T-helper 9 cell (primary cell): ENCODE data around the gene MLN.

Experiments used
- DNase-seq: peaks from one replicate; pipeline ENCODE4 v3.0.0-alpha.2; 2020

MLN gene

GRCh38 chr6:33771146-33772081 lies 32.4 kb downstream of the MLN start:
- peak; percentile 50 for DNase-seq

DNA sequence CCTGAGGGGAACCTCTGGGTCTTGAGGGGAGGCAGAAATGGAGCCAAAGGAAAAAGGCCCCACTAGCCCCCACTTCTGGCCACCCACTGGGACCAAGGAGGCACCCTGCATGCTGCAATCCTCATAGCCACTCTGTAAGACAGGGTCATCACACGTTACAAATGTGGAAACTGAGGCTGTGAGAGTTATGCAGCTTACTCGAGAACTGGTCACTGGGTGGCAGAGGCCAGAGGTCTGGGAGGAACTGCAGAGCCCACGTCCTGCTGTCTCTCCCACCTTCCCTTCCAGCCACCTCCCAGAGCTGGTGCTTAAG lies 33.0 kb downstream of the MLN start:
- no peak for DNase-seq

DNA sequence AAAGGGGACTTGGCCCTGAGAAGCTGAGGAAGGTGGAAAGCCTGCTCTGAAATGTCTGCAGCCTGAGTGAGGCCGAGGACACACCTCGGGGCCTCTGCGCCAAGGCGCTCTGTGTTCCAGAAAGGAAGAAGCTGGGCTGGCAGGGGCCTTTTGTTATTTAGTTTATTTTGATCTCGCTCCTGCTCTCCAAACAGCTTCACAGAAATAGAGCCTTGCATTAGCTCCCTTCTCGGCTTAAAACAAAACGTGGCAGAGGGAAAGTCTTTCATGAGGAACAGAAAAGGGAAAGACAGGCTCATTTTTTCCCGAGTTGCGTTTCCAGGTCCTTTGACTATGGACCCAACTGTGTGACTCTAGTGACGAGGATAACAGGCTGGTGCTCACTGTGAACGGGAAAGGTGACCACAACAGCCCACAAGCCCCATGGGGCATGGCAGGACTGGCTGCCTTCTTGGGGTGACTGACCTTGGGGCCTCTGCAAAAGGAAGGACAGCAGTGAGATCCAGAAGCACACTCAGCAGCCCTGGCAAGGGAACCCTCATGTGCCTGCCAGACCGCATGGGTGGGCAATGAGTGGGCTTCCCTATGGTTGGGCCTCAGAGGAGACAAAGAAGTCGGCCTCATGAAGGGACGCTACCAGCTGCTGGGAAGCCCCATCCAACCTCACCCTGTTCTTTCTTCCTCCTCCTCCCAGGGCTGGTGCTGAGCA lies 33.5 kb downstream of the MLN start:
- DNase-seq, result no peak

DNA sequence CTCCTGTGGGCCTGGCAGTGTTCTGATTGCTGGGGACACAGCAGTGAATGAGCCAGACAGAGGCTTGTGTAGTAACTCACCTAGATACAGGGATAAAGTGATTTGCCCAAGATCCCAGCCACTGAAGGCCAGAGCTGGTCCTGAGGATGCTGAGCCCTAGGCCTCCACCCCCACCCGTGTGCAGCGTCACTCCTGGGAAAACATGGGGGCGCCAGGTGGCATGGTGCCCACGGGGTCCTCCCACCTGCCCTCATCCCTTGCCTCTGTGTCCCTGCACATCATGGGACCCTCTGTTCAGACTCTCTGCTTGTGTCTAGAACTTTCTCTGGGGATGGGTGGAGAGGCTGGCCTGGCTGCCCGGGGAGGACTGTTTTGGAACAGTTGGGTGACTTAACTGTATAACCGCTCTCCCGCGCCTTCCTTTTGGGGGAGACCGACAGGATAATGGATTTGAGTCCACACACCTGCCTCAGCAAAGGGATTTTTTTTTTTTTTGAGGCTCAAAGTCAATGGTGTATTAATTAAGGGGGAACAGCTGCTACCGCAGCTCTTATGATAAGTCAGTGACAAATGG lies 34.5 kb downstream of the MLN start:
- no peak for DNase-seq

- peak; percentile 66 for DNase-seq
These were observed 35.1 kb downstream of the MLN start for GRCh38 chr6:33768644-33769120.

GRCh38 chr6:33766921-33767907 lies 36.6 kb downstream of the MLN start:
- no peak for DNase-seq

DNA sequence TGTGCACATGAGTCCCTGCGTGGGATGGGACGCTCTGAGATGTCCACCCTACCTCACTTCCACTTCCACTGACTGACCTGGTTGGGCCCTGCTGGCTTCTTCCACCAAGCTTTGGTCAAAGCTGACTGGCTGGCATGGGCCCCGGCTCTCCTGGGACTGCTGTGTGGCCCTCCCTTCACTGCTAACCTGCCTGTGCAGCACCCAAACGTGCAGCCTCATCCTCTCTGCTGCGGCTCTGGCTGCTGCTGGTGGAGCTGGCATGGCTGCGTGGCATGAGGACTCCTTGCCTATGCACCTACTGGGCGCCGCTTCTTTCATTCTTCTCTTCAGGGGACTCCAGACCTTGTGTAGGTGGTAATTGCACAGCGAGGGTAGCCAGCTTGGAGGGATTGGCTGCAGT lies 38.4 kb downstream of the MLN start:
- DNase-seq, result no peak

GRCh38 chr6:33764036-33764435 lies 39.8 kb downstream of the MLN start:
- DNase-seq, result no peak

GRCh38 chr6:33763483-33763882 lies 40.3 kb downstream of the MLN start:
- DNase-seq, result no peak

DNA sequence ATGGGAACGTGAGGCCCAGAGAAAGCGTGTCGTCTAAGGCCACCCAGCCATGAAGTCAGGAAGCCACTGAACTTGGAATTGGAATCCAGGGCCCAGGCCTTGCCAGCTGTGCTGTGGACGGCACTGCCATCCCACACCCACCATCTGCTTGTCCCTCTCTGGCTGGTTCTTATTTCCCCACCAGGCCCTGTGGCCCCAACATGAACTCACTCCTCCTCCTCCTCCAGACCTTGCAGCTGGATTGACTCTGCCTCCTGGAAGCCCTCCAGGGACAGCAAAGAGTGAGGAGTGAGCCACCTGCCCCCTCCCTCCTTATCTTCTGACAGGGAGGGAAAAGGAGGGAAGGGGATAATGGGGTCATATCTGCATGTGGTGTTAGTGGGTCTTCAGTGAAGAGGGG lies 41.1 kb downstream of the MLN start:
- DNase-seq, result no peak

GRCh38 chr6:33761922-33762629 lies 41.7 kb downstream of the MLN start:
- peak; percentile 16 for DNase-seq

DNA sequence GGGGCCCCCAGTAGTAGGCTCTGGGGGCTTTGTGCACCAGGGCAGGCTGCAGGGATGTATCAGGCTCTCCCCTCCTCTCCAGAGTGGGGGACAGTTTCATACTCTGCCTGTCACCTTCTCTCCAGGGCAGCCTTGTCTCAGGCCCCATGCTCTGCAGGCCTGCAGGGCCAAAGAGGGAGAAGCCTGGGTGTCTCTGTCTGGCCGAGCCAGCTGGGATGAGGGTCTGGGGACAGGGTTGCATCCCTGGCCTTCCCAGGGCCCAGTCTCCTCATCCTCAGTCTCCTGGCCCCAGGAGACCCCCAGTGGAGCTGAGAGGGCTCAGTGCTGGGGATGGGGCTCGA lies 42.3 kb downstream of the MLN start:
- no peak for DNase-seq

DNA sequence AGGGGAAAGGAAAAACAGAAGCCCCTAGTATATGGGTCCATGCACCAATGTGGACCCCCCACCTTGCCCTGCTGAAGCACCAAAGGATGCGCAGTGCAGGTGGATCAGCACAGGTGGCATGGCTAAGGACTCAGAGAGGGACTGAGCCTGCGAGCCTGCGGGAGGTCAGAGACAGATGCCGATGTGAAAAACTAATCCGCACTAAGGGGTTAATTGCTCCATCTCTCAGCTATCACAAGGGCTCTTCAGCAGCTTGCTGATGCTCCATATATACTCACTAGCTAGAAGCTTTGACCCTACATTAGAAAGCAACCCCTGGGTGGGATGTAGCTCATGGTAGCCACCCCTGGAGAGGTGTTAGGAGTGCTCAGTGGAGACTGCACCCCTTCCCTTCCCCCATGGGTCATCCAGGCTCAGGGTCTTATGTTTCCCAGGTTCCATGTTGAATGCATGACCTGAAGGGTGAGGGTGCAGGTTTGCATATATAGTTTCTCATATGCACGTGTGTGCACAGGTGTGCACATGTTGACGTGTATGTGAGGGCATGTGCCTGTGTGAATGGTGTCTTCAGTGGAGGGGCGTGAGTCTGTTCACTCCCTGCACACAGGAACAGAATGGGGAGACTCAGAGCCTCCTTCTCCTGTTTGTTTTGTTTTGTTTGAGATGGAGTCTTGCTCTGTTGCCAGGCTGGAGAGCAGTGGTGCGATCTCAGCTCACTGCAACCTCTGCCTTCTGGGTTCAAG lies 43.7 kb downstream of the MLN start:
- DNase-seq, result no peak

DNA sequence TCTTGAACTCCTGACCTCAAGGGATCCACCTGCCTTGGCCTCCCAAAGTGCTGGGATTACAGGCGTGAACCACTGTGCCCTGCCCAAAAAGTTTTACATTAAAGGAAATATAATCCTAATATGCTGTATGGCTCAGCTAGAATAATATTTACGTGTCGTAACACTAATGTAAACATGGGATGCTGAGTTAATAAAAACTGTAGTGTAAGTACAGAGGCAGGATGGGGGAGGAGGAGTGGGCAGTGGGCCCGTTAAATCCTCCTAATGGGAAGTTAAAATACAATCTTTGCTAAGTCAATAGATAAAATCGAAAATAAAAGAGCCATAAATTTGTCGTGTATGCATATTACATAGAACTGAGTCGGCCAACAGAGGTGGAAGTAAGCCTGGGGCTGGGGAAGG lies 45.0 kb downstream of the MLN start:
- no peak for DNase-seq

- no peak for DNase-seq
These were observed 45.9 kb downstream of the MLN start for GRCh38 chr6:33757906-33758305.

DNA sequence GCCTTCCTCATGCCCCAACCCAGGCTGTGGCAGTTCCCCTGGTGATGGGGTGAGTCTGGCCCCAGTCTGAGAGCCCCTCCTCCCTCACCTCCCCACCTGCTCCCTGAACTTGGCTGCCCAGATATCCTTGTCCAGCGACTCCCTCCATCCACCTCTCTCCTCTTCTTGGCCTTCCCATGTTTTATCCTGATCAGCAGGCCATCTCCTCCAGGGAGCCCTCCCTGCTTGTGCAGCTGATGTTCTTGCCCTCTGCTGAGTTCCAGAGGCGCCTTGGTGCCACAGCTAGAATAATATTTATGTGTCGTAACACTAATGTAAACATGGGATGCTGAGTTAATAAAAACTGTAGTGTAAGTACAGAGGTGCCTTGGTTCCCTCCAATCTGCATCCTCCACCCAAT lies 46.7 kb downstream of the MLN start:
- no peak for DNase-seq

- DNase-seq, result no peak
These were observed 47.4 kb downstream of the MLN start for GRCh38 chr6:33756211-33756954.

DNA sequence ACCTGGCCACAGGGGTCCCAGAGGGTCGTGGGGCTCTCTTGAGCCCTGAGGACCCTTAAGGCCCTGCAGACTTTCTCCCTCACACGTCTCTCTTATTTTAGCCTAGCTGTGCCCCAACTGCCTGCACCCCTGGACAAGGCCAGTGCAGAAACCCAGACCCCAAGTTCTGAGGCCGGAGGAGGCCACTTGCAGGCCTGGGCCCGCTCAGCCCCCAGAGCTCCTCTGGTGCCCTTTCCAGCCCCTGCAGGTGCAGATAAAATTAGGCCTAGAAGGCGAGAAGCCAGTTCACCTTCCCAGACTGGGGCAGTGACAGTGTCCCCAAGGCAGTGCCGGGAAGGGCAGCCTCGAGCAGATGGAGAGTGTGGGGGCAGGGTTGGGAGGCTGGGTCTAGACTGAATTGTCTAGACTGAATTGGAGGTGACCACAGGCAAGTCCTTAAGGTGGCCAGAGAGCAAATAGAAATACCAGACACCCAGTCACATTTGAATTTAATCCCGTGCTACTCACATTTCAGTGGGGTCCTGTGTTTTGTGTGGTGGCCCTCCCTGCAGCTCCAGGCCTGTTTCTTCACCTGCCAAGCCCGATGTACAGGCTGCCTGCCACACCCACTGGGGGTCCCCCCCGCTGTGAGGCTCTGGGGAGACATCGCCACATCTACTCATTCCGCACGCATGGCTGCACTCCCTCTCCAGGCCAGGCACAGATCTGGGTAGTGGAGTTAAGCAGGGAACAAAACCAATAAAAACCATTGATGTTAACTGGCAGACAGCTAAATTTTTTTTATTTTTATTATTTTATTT lies 48.5 kb downstream of the MLN start:
- no peak for DNase-seq

DNA sequence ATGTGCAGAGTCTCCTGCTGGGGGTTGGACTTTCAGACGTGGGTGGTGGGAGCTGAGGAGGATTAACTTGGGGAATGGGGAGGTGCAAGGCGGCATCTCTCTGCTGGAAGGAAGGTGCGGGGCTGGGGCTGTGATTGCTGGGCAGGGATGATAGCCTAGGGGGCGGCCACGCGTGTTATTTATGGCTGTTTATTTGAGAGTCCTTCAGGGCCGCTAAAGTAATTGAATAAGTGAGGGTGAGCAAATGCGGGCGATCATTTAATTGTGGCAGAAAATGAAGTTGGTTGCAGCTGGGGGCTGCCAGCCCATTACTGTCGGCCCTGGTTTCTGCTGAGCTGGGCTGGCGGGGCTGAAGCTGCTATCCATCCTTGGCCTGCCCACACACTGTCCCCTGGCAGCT lies 49.6 kb downstream of the MLN start:
- no peak for DNase-seq

GRCh38 chr6:33752646-33753015 lies 51.2 kb downstream of the MLN start:
- DNase-seq, result no peak
